Measurements from ENCODE around the gene CDC42EP5.

DNA sequence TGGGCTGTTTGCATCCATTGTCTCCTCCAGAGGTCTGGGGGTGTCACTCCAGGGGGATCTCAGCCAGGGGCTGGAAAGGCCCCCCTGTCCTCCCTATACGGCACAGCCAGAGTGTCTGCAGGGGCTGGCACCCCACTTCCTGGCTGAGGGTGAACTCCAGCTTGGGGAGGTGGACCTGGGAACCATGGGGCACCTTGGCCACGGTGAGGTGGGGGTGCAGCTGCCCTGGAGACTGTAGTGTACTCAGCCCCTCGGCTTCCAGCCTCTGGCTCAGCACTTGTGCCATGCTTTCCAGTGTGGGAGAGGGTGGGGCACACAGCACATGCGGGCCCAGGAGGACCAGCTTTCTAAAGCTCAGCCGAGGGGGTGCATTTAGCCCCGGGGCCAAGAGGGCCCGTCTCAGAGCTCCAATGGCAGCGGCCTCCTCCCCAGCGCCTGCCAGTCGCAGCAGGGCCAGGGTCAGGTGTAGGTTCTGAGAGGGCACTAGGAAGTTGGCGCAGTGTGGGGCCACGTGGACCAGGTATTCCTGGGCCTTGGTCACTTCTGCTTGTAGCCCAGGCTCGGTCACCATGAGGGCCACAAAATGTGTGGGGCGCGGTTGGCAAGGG is 10.9 kb downstream of the CDC42EP5 start:
- TF ChIP-seq EZH2 (IDR thresholded peaks at IDR 0.05; ENCODE audit: low read depth) = no peak
- TF ChIP-seq, protein P1, sequence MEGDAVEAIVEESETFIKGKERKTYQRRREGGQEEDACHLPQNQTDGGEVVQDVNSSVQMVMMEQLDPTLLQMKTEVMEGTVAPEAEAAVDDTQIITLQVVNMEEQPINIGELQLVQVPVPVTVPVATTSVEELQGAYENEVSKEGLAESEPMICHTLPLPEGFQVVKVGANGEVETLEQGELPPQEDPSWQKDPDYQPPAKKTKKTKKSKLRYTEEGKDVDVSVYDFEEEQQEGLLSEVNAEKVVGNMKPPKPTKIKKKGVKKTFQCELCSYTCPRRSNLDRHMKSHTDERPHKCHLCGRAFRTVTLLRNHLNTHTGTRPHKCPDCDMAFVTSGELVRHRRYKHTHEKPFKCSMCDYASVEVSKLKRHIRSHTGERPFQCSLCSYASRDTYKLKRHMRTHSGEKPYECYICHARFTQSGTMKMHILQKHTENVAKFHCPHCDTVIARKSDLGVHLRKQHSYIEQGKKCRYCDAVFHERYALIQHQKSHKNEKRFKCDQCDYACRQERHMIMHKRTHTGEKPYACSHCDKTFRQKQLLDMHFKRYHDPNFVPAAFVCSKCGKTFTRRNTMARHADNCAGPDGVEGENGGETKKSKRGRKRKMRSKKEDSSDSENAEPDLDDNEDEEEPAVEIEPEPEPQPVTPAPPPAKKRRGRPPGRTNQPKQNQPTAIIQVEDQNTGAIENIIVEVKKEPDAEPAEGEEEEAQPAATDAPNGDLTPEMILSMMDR (conservative IDR thresholded peaks at IDR 0.05) = no peak

Data from PC-9 (cell line).